Effector memory CD4-positive, alpha-beta T cell (primary cell): ENCODE data around the gene ARL5A.

Experiments used
- DNase-seq, 3 donors: peaks; one replicate each; pipeline ENCODE4 v3.0.0-alpha.2; 2020
- H3K27ac ChIP-seq: 2 replicates; pipeline ENCODE4 v1.7.0; 2013; ENCODE audit warnings: mild to moderate bottlenecking, low read length, moderate library complexity; ENCODE audit not compliant: insufficient read depth, poor library complexity, severe bottlenecking
- H3K27me3 ChIP-seq: replicated peaks from 2 replicates; pipeline ENCODE4 v1.7.0; 2013; ENCODE audit warnings: mild to moderate bottlenecking, low read length; ENCODE audit not compliant: insufficient read depth, control insufficient read depth, poor library complexity, severe bottlenecking
- H3K36me3 ChIP-seq: 2 replicates; pipeline ENCODE4 v1.7.0; 2013; ENCODE audit warnings: mild to moderate bottlenecking, low read length, moderate library complexity; ENCODE audit not compliant: control insufficient read depth, insufficient read depth
- H3K4me1 ChIP-seq: 2 replicates; pipeline ENCODE4 v1.7.0; 2013; ENCODE audit warnings: low read length, mild to moderate bottlenecking; ENCODE audit not compliant: control insufficient read depth, insufficient read depth, poor library complexity, severe bottlenecking
- H3K4me3 ChIP-seq: 2 replicates; pipeline ENCODE4 v1.7.0; 2013; ENCODE audit warnings: low read length, low read depth, mild to moderate bottlenecking; ENCODE audit not compliant: insufficient read depth, poor library complexity, severe bottlenecking
- H3K9me3 ChIP-seq: 2 replicates; pipeline ENCODE4 v1.7.0; 2013; ENCODE audit warnings: mild to moderate bottlenecking, low read length, moderate library complexity; ENCODE audit not compliant: control insufficient read depth

ARL5A gene

GRCh38 chr2:151760139-151760650, 68.0 kb downstream of the ARL5A start:
- Histone ChIP-seq H3K9me3 (no peaks in the 10 kb centered on the region), H3K27ac (no peak overlapping the region), H3K36me3 (no peaks in the 10 kb centered on the region), H3K4me1 (no peaks in the 10 kb centered on the region), H3K27me3 (no peaks in the 10 kb centered on the region), H3K4me3 (no peak overlapping the region)
- DNase-seq = no peak

- DNase-seq = no peak
- Histone ChIP-seq H3K4me1 (no peaks in the 10 kb centered on the region), H3K36me3 (no peaks in the 10 kb centered on the region), H3K9me3 (no peaks in the 10 kb centered on the region), H3K4me3 (no peak overlapping the region), H3K27ac (no peak overlapping the region), H3K27me3 (no peaks in the 10 kb centered on the region)
These were observed 69.5 kb downstream of the ARL5A start for GRCh38 chr2:151758744-151759143.

- Histone ChIP-seq H3K27ac (no peak overlapping the region), H3K9me3 (no peaks in the 10 kb centered on the region), H3K27me3 (no peaks in the 10 kb centered on the region), H3K4me1 (no peaks in the 10 kb centered on the region), H3K36me3 (no peaks in the 10 kb centered on the region), H3K4me3 (no peak overlapping the region)
- no peak for DNase-seq
These were observed 70.4 kb downstream of the ARL5A start for GRCh38 chr2:151757861-151758260.

GRCh38 chr2:151756820-151757219, 71.4 kb downstream of the ARL5A start:
- Histone ChIP-seq H3K27ac (no peak overlapping the region), H3K4me3 (no peak overlapping the region), H3K27me3 (no peaks in the 10 kb centered on the region), H3K36me3 (no peaks in the 10 kb centered on the region), H3K4me1 (no peaks in the 10 kb centered on the region), H3K9me3 (no peaks in the 10 kb centered on the region)
- no peak for DNase-seq

GRCh38 chr2:151754253-151754897, 73.8 kb downstream of the ARL5A start:
- Histone ChIP-seq H3K27me3 (no peaks in the 10 kb centered on the region), H3K4me1 (no peaks in the 10 kb centered on the region), H3K9me3 (no peaks in the 10 kb centered on the region), H3K4me3 (no peak overlapping the region), H3K36me3 (no peaks in the 10 kb centered on the region), H3K27ac (no peak overlapping the region)
- DNase-seq = no peak

- Histone ChIP-seq H3K27me3 (no peaks in the 10 kb centered on the region), H3K27ac (no peak overlapping the region), H3K9me3 (no peaks in the 10 kb centered on the region), H3K4me3 (no peak overlapping the region), H3K36me3 (no peaks in the 10 kb centered on the region), H3K4me1 (no peaks in the 10 kb centered on the region)
- DNase-seq = no peak
These were observed 74.7 kb downstream of the ARL5A start for GRCh38 chr2:151753540-151753939.
